NB4 (cell line): ENCODE data around the gene AKR1A1.

Experiments used
- POLR2A ChIP-seq: IDR thresholded peaks from 2 replicates; pipeline ENCODE4 v1.6.1; 2011; ENCODE audit warnings: mild to moderate bottlenecking; ENCODE audit not compliant: insufficient read length; ENCODE audit errors: extremely low read depth
- TF ChIP-seq, protein P1 (sequence below): IDR thresholded peaks from one replicate; pipeline ENCODE4 v1.5.1; 2012; ENCODE audit warnings: low read depth, low read length

- TF ChIP-seq, protein P1, sequence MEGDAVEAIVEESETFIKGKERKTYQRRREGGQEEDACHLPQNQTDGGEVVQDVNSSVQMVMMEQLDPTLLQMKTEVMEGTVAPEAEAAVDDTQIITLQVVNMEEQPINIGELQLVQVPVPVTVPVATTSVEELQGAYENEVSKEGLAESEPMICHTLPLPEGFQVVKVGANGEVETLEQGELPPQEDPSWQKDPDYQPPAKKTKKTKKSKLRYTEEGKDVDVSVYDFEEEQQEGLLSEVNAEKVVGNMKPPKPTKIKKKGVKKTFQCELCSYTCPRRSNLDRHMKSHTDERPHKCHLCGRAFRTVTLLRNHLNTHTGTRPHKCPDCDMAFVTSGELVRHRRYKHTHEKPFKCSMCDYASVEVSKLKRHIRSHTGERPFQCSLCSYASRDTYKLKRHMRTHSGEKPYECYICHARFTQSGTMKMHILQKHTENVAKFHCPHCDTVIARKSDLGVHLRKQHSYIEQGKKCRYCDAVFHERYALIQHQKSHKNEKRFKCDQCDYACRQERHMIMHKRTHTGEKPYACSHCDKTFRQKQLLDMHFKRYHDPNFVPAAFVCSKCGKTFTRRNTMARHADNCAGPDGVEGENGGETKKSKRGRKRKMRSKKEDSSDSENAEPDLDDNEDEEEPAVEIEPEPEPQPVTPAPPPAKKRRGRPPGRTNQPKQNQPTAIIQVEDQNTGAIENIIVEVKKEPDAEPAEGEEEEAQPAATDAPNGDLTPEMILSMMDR = no peak
- no peak for TF ChIP-seq POLR2A
Observed at GRCh38 chr1:45585496-45586075, 35.0 kb downstream of the AKR1A1 start.
